Cortex of kidney (tissue), 1 donor: ENCODE data around the gene MAPK6.

Experiments used
- DNase-seq: peaks from one replicate; lab custom pipeline; 2025; lab: John Stamatoyannopoulos, UW

Gene MAPK6

GRCh38 chr15:52103217-52104207, 84.5 kb downstream of the MAPK6 start:
- no peak for DNase-seq

- no peak for DNase-seq
Observed at GRCh38 chr15:52104532-52105004, 85.5 kb downstream of the MAPK6 start.

GRCh38 chr15:52105846-52106245, 86.8 kb downstream of the MAPK6 start:
- no peak for DNase-seq

DNA sequence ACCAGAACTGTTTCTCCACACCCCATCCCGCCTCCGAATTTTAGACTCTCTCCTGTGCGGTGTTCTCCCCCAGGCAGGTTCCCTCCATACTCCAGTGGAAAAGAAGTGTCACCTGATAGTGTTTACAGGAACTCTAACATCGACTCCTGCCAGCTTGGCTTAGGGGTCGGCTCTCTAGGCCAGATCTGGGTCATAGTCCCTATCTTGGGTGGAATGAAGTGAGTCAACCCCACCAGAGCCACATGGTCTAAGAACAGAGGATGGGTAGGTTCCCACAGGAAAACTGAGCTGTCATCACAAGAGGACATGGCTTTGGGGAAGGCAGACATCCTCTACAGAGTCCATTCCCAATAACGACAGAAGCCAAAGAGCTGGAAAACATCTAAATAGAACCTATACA, 87.6 kb downstream of the MAPK6 start:
- no peak for DNase-seq

DNA sequence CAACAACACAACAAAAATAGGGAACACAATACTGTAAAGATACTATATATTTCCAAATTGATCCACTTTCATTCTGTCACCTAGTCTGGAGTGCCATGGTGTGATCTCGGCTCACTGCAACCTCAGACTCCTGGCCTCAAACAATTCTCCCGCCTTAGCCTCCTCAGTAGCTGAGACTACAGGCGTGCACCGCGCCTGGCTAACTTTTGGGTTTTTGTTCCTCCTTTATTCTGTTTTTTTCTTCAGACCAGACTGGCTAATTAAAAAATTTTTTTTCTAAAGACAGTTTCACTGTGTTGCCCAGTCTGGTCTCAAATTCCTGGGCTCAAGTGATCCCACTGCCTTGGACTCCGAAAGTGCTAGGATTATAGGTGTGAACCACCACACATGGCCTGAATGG, 88.2 kb downstream of the MAPK6 start:
- DNase-seq = no peak

DNA sequence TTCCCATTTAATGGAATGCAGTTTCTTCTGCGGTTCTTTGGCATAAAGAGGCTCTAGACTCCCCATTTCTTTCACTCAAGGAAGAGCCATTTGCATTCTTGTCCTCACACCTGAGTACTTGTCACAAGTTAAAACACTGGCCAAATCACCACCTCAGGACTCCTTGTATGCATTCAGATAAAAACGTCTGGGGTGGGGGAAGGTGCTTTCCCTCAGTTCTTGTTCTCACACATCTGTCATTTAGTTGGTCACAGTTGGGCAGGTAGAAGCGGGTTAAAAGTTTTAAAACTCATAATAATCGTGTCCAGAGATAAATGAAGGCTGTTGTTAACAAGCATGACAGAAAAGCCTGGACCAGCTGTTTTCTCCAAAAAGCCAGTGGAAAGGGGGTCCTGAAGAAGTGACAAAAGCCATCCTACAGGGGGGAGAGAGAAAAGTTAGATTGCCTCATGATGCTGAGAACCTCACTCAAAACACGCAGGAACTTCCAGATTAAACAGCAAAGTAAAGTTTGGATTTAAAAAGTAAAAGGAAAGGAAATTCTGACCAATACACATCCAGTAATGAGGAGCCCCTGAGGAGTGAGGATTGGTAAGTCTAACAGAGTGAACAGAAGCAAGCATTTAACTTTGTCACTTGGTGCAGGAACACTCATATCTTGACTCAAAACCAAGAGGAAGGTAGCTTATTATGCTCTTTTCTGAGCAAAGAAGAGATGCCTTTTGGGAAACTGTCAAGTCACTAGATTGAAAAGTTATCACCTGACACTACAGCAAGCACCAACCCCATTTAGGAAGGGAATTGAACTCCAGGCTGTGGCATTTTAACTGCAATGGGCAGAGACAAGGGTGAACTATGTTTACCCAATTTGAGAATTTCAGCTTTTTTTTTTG, 90.8 kb downstream of the MAPK6 start:
- no peak for DNase-seq

DNA sequence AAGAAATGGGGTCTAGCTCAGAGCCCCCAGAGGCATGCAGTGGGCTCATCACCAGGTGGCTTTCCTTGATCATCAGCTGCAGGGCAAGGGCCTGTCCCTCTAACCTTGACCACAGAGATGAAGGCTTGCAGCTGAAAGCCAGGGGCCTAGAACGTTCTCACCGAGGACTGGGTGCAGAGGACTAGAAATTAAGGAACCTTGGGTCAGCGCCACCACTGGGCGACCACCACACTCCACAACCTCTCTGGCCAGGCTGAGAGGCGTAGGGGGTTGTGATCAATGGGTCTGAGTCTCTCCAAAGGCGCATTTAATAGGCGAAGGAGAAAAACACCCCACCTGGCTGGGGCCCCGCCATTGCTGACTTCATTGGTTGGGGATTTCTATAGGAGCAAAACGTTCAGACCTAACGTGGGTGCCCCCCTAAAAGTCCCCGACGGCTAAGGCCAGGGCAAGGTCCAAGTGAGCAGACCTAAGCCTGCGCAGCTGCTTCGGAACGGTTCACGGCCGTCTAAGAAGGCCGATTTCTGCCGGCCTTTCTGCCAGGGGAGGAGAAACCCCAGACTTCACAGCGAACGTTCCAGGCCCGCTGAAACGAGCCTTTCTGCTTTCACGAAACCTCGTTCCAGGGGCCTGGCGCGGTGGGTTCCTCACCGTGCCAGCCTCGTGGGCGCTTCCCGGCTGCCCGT, 92.6 kb downstream of the MAPK6 start:
- DNase-seq = no peak

DNA sequence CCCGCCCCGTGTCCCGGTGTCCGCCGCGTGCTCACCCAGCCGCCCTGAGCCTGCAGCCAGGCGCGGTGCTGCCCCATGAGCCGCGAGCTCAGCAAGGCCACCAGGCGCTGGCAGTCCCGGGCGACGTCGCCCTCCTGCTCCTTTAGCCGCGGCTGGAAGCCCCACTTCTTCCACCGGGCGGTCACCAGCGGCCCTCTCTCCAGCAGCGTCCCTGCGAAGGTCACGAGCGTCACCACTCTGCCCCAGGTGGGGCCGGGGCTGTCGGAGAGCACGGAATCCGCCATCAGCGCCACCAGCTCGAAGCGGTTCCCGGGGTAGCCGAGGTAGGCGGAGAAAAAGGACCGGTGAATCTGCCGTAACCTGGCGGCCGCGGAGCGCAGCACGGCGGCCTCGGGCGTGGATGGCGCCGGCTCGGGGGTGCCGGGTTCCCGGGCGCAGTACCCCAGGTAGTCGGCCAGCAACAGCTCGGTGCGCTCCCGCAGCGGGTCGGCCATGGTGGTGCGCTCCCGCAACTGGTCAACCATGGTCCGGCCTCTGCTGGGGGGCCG, 93.3 kb downstream of the MAPK6 start:
- DNase-seq = no peak

GRCh38 chr15:52113235-52113634, 94.2 kb downstream of the MAPK6 start:
- DNase-seq = no peak

DNA sequence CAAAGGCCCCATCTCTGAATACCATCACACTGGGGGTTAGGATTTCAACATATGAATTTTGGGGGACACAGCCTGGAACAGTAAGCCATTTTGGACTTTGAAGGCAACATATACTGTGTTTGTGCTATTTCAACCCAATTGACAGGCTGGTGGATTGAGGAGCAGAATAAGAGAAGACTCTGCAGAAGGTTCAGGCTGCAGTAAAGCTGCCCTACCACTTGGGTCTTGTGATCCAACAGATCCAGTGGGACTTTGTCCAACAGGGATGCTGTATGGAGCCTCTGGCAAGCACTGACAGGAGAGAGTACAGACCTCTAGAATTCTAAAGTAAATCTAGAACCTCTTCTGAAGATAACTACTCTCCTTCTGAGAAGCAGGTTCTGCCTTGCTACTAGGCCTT, 94.7 kb downstream of the MAPK6 start:
- no peak for DNase-seq

GRCh38 chr15:52114261-52115055, 95.4 kb downstream of the MAPK6 start:
- no peak for DNase-seq

- no peak for DNase-seq
Observed at GRCh38 chr15:52115598-52116427, 96.8 kb downstream of the MAPK6 start.
